HG02623 (cell line): Measurements from ENCODE around the gene MTMR4.
"Not testable (repeated sequence)": the region's sequence is repeated elsewhere in the genome, so short reads cannot be mapped to it uniquely, and the experiment has no call there.

Experiments used
- ATAC-seq: cut with Tn5 transposase; IDR thresholded peaks from one replicate; pipeline ENCODE4 v1.9.1; 2021; ENCODE audit warnings: moderate library complexity; ENCODE audit not compliant: unreplicated experiment

MTMR4 gene

GRCh38 chr17:58513965-58514769, at the start of gene MTMR4:
MTMR4 (minus strand) TSS chr17:58514638; CDS start chr17:58514407, 231 bp downstream.
- ATAC-seq = no peak

- no peak for ATAC-seq
Measured at GRCh38 chr17:58560511-58560910, 46.1 kb upstream of the MTMR4 start.

GRCh38 chr17:58557981-58558380, 43.5 kb upstream of the MTMR4 start:
- no peak for ATAC-seq

GRCh38 chr17:58556833-58557250, 42.4 kb upstream of the MTMR4 start:
- ATAC-seq = no peak

- ATAC-seq = not testable (repeated sequence)
Measured at GRCh38 chr17:58555109-58555508, 40.7 kb upstream of the MTMR4 start.

GRCh38 chr17:58541249-58541648, 26.8 kb upstream of the MTMR4 start:
- no peak for ATAC-seq

GRCh38 chr17:58539698-58540097, 25.3 kb upstream of the MTMR4 start:
- no peak for ATAC-seq

- no peak for ATAC-seq
Measured at GRCh38 chr17:58538811-58539409, 24.5 kb upstream of the MTMR4 start.

- ATAC-seq = no peak
Measured at GRCh38 chr17:58537266-58537665, 22.8 kb upstream of the MTMR4 start.

GRCh38 chr17:58536542-58536941, 22.1 kb upstream of the MTMR4 start:
- no peak for ATAC-seq

GRCh38 chr17:58535431-58535830, 21.0 kb upstream of the MTMR4 start:
- no peak for ATAC-seq

GRCh38 chr17:58534901-58535421, 20.5 kb upstream of the MTMR4 start:
- ATAC-seq = no peak

GRCh38 chr17:58534331-58534730, 19.9 kb upstream of the MTMR4 start:
- ATAC-seq = no peak

- ATAC-seq = no peak
Measured at GRCh38 chr17:58533616-58534188, 19.3 kb upstream of the MTMR4 start.

- ATAC-seq = no peak
Measured at GRCh38 chr17:58532555-58532951, 18.1 kb upstream of the MTMR4 start.

GRCh38 chr17:58531661-58532554, 17.5 kb upstream of the MTMR4 start:
- ATAC-seq = peak; percentile 67

GRCh38 chr17:58531122-58531521, 16.7 kb upstream of the MTMR4 start:
- no peak for ATAC-seq

GRCh38 chr17:58530655-58531054, 16.2 kb upstream of the MTMR4 start:
- no peak for ATAC-seq

- ATAC-seq = no peak
Measured at GRCh38 chr17:58529275-58529674, 14.8 kb upstream of the MTMR4 start.

GRCh38 chr17:58528443-58528842, 14.0 kb upstream of the MTMR4 start:
- ATAC-seq = no peak

GRCh38 chr17:58527949-58528348, 13.5 kb upstream of the MTMR4 start:
- ATAC-seq = no peak
